Suprapubic skin (tissue), 4 donors: ENCODE measurements around the gene GTF2H4.

Experiments
- CTCF ChIP-seq, 2 donors: fragments of 200-600 bp in 1 of 2; fragments of 450-650 bp in 1 of 2; sonication (generic) in 1 of 2; IDR thresholded peaks; one replicate each; pipeline ENCODE4 v1.5.1; 2016 to 2019; ENCODE audit warnings: antibody characterized with exemption in 2 of 2, mild to moderate bottlenecking in 1 of 2, moderate library complexity in 1 of 2
- EP300 ChIP-seq: sonication (generic); formaldehyde crosslinking; IDR thresholded peaks from one replicate; pipeline ENCODE4 v1.6.1; 2017; ENCODE audit warnings: antibody characterized with exemption
- POLR2A ChIP-seq, 2 donors: fragments of 450-650 bp; IDR thresholded peaks; one replicate each; pipeline ENCODE4 v1.6.1; 2017; ENCODE audit warnings: antibody characterized with exemption in 2 of 2, mild to moderate bottlenecking in 2 of 2, moderate library complexity in 2 of 2
- POLR2AphosphoS5 ChIP-seq, 3 donors: sonication (generic); formaldehyde crosslinking; IDR thresholded peaks; one replicate each; pipeline ENCODE4 v1.6.1; 2017; ENCODE audit warnings: antibody characterized with exemption in 3 of 3

- TF ChIP-seq CTCF (IDR thresholded peaks at IDR 0.05) (no peak), POLR2A (IDR thresholded peaks at IDR 0.05) (no peak), EP300 (no peak), POLR2AphosphoS5 (IDR thresholded peaks at IDR 0.05) (no peak)
Observed at GRCh38 chr6:30926644-30927043, 18.6 kb downstream of the GTF2H4 start.
